ENCODE results near the gene SDK1. TPM values are rescaled to one million over a fixed set of nuclear protein-coding genes. Genes with fewer than 3 reads are reported as not detected.

Gene SDK1
- total RNA-seq, 4 donors from 2014 or later = 2.5 to 12.9 (median 6.1) TPM

DNA sequence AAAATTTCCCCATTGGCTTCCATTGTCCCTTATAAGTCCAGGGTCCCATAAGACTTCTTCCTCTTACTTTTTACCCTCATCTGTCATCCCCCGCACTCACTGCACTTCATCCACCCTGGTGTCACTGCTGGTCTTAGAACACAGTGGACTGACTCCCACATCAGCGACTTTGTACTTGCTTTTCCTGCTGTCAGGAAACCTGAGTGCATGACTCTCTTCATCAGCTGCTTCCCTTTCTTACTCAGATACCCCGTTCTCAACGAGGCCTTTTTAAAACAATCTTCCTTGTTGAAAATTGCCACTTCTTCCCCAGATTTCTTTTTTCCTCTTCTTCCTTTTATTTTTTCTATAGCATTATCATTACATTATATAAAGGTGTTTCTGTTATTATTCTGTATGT, 305.4 kb downstream of the SDK1 start:
- no peak for TF ChIP-seq POLR2AphosphoS5 (IDR thresholded peaks at IDR 0.05)
- no peak for TF ChIP-seq EP300 (IDR thresholded peaks at IDR 0.05)
- no peak for TF ChIP-seq CTCF (IDR thresholded peaks at IDR 0.05)
- TF ChIP-seq POLR2A (IDR thresholded peaks at IDR 0.05) = no peak
- whole genome bisulfite sequencing = 75% methylated on average over 4 of the region's 4 CpGs
- no peak overlapping the region for H3K4me3 ChIP-seq

DNA sequence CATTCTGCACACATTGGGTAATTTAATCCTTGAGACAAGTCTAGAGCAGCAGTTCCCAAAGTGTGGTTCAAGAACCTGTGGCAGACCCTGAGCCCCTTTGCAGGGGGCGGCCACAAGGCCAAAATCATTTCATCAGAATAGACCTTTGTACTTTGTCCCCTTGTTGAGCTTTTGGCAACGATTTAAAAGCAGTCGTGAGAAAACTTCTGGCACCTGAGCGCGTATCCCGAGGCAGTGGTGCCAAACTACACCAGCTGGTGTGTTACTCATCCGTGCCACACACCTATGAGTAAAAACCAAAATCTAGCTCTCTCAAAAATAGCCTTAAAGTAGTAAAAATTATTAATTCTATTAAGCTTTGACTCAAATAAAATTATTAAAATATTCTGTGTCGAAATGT, 306.8 kb downstream of the SDK1 start:
- Histone ChIP-seq H3K27ac (no peak overlapping the region), H3K9me3 (no peaks in the 10 kb centered on the region)
- 70% methylated on average over 8 of the region's 8 CpGs for WGBS

More for the DNA sequence above, 305.4 kb downstream of the SDK1 start:
- Histone ChIP-seq H3K36me3 (no peaks in the 10 kb centered on the region), H3K4me1 (no peaks in the 10 kb centered on the region), H3K27me3 (no peaks in the 10 kb centered on the region), H3K9me3 (no peaks in the 10 kb centered on the region), H3K27ac (no peak overlapping the region)
- no peak for DNase-seq (ENCODE audit: low spot score in 2 of 2)

GRCh38 chr7:3616306-3616705, 315.3 kb downstream of the SDK1 start:
- no peaks in the 10 kb centered on the region for H3K36me3 ChIP-seq
- TF ChIP-seq POLR2AphosphoS5 (IDR thresholded peaks at IDR 0.05) (no peak), EP300 (IDR thresholded peaks at IDR 0.05) (no peak), POLR2A (IDR thresholded peaks at IDR 0.05) (no peak), CTCF (IDR thresholded peaks at IDR 0.05) (no peak)
- H3K27me3 ChIP-seq = no peaks in the 10 kb centered on the region
- H3K9me3 ChIP-seq = no peaks in the 10 kb centered on the region
- WGBS = 74% methylated on average over 8 of the region's 8 CpGs
- DNase-seq (ENCODE audit: low spot score in 2 of 2) = no peak
- no peak overlapping the region for H3K4me3 ChIP-seq
- no peak overlapping the region for H3K27ac ChIP-seq
- H3K4me1 ChIP-seq = no peaks in the 10 kb centered on the region

More for the DNA sequence above, 306.8 kb downstream of the SDK1 start:
- Histone ChIP-seq H3K27me3 (no peaks in the 10 kb centered on the region), H3K4me3 (no peak overlapping the region), H3K36me3 (no peaks in the 10 kb centered on the region), H3K4me1 (no peaks in the 10 kb centered on the region)
- DNase-seq (ENCODE audit: low spot score in 2 of 2) = no peak
- no peak for TF ChIP-seq POLR2A (IDR thresholded peaks at IDR 0.05)
- TF ChIP-seq POLR2AphosphoS5 (IDR thresholded peaks at IDR 0.05) = no peak
- no peak for TF ChIP-seq CTCF (IDR thresholded peaks at IDR 0.05)
- TF ChIP-seq EP300 (IDR thresholded peaks at IDR 0.05) = no peak

- Histone ChIP-seq H3K4me3 (no peak overlapping the region), H3K4me1 (no peaks in the 10 kb centered on the region), H3K36me3 (no peaks in the 10 kb centered on the region), H3K27ac (no peak overlapping the region), H3K27me3 (no peaks in the 10 kb centered on the region), H3K9me3 (peaks cover 9% of the 10 kb centered on the region)
- DNase-seq (ENCODE audit: low spot score in 2 of 2) = no peak
- TF ChIP-seq CTCF (IDR thresholded peaks at IDR 0.05) (no peak), EP300 (IDR thresholded peaks at IDR 0.05) (no peak), POLR2AphosphoS5 (IDR thresholded peaks at IDR 0.05) (no peak), POLR2A (IDR thresholded peaks at IDR 0.05) (no peak)
Observed at GRCh38 chr7:3630081-3630480, 329.0 kb downstream of the SDK1 start.

GRCh38 chr7:3634396-3634795, 333.3 kb downstream of the SDK1 start:
- TF ChIP-seq EP300 (IDR thresholded peaks at IDR 0.05) = no peak
- no peak for TF ChIP-seq POLR2AphosphoS5 (IDR thresholded peaks at IDR 0.05)
- no peak for TF ChIP-seq CTCF (IDR thresholded peaks at IDR 0.05)
- TF ChIP-seq POLR2A (IDR thresholded peaks at IDR 0.05) = no peak
- no peak for DNase-seq (ENCODE audit: low spot score in 2 of 2)
- Histone ChIP-seq H3K9me3 (peaks cover 6% of the 10 kb centered on the region), H3K27me3 (no peaks in the 10 kb centered on the region), H3K36me3 (no peaks in the 10 kb centered on the region), H3K4me3 (no peak overlapping the region), H3K27ac (no peak overlapping the region), H3K4me1 (no peaks in the 10 kb centered on the region)
